Measurements from ENCODE around the gene CCND1.

The CCND1 gene

GRCh38 chr11:69647390-69647748 lies 6.4 kb downstream of the CCND1 start:
- no peaks in the 10 kb centered on the region for H3K79me2 ChIP-seq (ENCODE audit: control insufficient read depth, low read length)
- no peak overlapping the region for H3K4me3 ChIP-seq (ENCODE audit: low read length)
- H3K27me3 ChIP-seq (ENCODE audit: control insufficient read depth, low read length), result peaks cover 8% of the 10 kb centered on the region
- no peaks in the 10 kb centered on the region for H4K20me1 ChIP-seq (ENCODE audit: control insufficient read depth, insufficient read depth, low read depth, low read length)
- no peak overlapping the region for H3K27ac ChIP-seq (ENCODE audit: low read depth, low read length)
- TF ChIP-seq, protein P1, sequence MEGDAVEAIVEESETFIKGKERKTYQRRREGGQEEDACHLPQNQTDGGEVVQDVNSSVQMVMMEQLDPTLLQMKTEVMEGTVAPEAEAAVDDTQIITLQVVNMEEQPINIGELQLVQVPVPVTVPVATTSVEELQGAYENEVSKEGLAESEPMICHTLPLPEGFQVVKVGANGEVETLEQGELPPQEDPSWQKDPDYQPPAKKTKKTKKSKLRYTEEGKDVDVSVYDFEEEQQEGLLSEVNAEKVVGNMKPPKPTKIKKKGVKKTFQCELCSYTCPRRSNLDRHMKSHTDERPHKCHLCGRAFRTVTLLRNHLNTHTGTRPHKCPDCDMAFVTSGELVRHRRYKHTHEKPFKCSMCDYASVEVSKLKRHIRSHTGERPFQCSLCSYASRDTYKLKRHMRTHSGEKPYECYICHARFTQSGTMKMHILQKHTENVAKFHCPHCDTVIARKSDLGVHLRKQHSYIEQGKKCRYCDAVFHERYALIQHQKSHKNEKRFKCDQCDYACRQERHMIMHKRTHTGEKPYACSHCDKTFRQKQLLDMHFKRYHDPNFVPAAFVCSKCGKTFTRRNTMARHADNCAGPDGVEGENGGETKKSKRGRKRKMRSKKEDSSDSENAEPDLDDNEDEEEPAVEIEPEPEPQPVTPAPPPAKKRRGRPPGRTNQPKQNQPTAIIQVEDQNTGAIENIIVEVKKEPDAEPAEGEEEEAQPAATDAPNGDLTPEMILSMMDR (IDR thresholded peaks at IDR 0.05; ENCODE audit: low read depth, low read length, poor library complexity, severe bottlenecking), result no peak
- TF ChIP-seq EZH2phosphoT487 (IDR thresholded peaks at IDR 0.05; ENCODE audit: borderline replicate concordance, low read length), result no peak
- no peaks in the 10 kb centered on the region for H3K9me2 ChIP-seq (replicated peaks; ENCODE audit: control insufficient read depth, low read length)
- no peak overlapping the region for H3K4me2 ChIP-seq (ENCODE audit: low read length)
- no peaks in the 10 kb centered on the region for H3F3A ChIP-seq (ENCODE audit: control insufficient read depth, insufficient read depth)
- no peaks in the 10 kb centered on the region for H3K36me3 ChIP-seq (ENCODE audit: control insufficient read depth, low read length)
- no peaks in the 10 kb centered on the region for H3K9me3 ChIP-seq (ENCODE audit: control insufficient read depth, insufficient read depth, low read length)
- peaks cover 6% of the 10 kb centered on the region for H3K4me1 ChIP-seq (ENCODE audit: control insufficient read depth, low read length)

DNA sequence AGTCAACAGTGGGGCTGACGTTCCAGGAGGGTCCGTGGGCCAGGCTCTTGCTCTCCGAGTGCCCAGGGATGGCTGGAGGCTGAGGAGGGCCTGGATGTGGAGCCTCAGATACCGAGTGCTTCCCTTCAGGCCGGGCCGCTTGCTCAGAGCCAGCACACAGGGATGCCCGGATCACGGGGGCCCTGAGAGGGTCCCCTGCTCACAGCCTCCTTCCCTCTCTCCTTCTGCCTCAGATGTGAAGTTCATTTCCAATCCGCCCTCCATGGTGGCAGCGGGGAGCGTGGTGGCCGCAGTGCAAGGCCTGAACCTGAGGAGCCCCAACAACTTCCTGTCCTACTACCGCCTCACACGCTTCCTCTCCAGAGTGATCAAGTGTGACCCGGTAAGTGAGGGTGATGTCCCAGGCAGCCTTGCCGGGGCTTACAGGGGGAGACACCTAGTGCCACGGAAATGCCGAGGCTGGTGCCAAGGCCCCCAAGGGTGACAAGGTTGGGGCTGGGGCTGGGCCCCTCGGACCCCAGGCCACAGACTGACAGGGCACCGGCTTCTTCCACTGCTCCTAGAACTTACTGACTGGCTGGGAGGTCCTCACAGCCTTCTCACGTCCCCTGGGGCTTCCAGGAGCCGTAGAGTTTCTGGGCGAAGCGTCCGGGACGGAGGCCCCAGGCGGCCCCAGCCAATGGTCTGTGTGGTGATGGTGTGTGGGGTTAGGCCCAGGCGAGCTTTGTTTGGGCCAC lies 7.0 kb downstream of the CCND1 start:
- Histone ChIP-seq H3K9me3 (ENCODE audit: control insufficient read depth, insufficient read depth, low read length) (no peaks in the 10 kb centered on the region), H3K79me2 (ENCODE audit: control insufficient read depth, low read length) (no peaks in the 10 kb centered on the region), H3K4me1 (ENCODE audit: control insufficient read depth, low read length) (peaks cover 3% of the 10 kb centered on the region), H4K20me1 (ENCODE audit: control insufficient read depth, insufficient read depth, low read depth, low read length) (no peaks in the 10 kb centered on the region), H3K9me2 (replicated peaks; ENCODE audit: control insufficient read depth, low read length) (no peaks in the 10 kb centered on the region), H3K36me3 (ENCODE audit: control insufficient read depth, low read length) (no peaks in the 10 kb centered on the region), H3K27ac (ENCODE audit: low read depth, low read length) (no peak overlapping the region), H3K27me3 (ENCODE audit: control insufficient read depth, low read length) (peaks cover 3% of the 10 kb centered on the region), H3K4me2 (ENCODE audit: low read length) (no peak overlapping the region), H3K4me3 (ENCODE audit: low read length) (no peak overlapping the region), H3F3A (ENCODE audit: control insufficient read depth, insufficient read depth) (no peaks in the 10 kb centered on the region)
- TF ChIP-seq, protein P1 (IDR thresholded peaks at IDR 0.05; ENCODE audit: low read depth, low read length, poor library complexity, severe bottlenecking), result no peak
- no peak for TF ChIP-seq EZH2phosphoT487 (IDR thresholded peaks at IDR 0.05; ENCODE audit: borderline replicate concordance, low read length)

DNA sequence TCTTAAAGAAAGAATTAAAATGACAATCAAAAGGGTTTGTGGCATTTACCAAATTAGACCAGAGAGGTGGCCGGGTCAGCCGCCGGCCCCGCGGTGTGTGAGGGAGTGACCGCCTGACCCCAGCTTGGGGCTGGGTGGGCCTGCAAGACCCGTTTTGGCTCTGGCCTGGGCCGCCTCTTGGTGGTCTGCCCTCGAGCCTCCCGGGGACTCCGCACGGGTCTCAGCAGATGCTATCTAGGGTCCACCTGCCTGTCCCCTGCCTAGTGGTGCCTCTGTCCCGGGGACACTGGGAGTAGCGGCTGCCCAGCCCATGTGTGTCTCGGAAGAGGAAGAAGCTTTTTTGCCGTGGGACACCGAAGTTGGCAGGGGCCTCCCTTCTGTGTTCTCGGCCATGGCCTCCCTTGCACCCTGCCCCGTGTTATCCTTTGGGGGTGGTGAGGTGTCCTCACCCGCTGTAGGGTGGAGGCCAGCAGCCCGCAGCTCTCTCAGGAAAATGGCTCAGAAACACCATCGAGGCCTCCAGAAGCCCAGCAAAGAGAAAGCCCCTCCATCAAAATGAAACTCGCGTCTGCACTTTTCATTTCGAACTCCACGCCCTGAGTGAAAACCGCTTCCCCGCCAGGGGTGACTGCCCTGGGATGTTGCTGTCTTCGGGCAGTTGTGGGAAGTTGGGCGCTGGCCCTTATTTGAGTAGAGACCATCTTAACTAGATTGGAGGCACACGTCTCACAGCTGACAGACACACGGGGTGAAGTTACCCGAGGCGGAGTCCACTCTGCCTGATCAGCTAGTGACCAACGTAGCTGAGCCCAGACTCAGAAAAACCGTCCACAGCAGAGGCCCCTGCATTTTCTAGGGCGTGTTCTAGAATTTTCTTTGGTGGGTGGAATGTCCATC lies 8.0 kb downstream of the CCND1 start:
- no peak for TF ChIP-seq EZH2phosphoT487 (IDR thresholded peaks at IDR 0.05; ENCODE audit: borderline replicate concordance, low read length)
- TF ChIP-seq, protein P1 (IDR thresholded peaks at IDR 0.05; ENCODE audit: low read depth, low read length, poor library complexity, severe bottlenecking), result no peak
- Histone ChIP-seq H3F3A (ENCODE audit: control insufficient read depth, insufficient read depth) (no peaks in the 10 kb centered on the region), H3K9me3 (ENCODE audit: control insufficient read depth, insufficient read depth, low read length) (no peaks in the 10 kb centered on the region), H3K4me3 (ENCODE audit: low read length) (no peak overlapping the region), H3K4me2 (ENCODE audit: low read length) (no peak overlapping the region), H3K4me1 (ENCODE audit: control insufficient read depth, low read length) (no peaks in the 10 kb centered on the region), H3K27ac (ENCODE audit: low read depth, low read length) (no peak overlapping the region), H3K36me3 (ENCODE audit: control insufficient read depth, low read length) (no peaks in the 10 kb centered on the region), H3K27me3 (ENCODE audit: control insufficient read depth, low read length) (no peaks in the 10 kb centered on the region), H4K20me1 (ENCODE audit: control insufficient read depth, insufficient read depth, low read depth, low read length) (no peaks in the 10 kb centered on the region), H3K79me2 (ENCODE audit: control insufficient read depth, low read length) (no peaks in the 10 kb centered on the region), H3K9me2 (replicated peaks; ENCODE audit: control insufficient read depth, low read length) (no peaks in the 10 kb centered on the region)

All from DOHH2 (cell line).